GM12891 (cell line): ENCODE results near the gene UGT1A5.

ENCODE experiments used
- POLR2A ChIP-seq: IDR thresholded peaks from 2 replicates; pipeline ENCODE4 v1.6.1; 2011; ENCODE audit warnings: low read depth, low read length, control low read depth
- POLR2AphosphoS5 ChIP-seq: IDR thresholded peaks from 2 replicates; pipeline ENCODE4 v1.6.1; 2011; ENCODE audit warnings: low read depth, low read length, control low read depth
- POU2F2 ChIP-seq: IDR thresholded peaks from 2 replicates; pipeline ENCODE4 v1.6.1; 2011; ENCODE audit warnings: low read depth, mild to moderate bottlenecking, control low read depth, low read length, moderate library complexity
- SPI1 ChIP-seq: IDR thresholded peaks from 2 replicates; pipeline ENCODE4 v1.6.1; 2011; ENCODE audit warnings: low read depth, low read length, control low read depth
- TAF1 ChIP-seq: IDR thresholded peaks from 2 replicates; pipeline ENCODE4 v1.6.1; 2011; ENCODE audit warnings: low read depth, low read length, control low read depth

DNA sequence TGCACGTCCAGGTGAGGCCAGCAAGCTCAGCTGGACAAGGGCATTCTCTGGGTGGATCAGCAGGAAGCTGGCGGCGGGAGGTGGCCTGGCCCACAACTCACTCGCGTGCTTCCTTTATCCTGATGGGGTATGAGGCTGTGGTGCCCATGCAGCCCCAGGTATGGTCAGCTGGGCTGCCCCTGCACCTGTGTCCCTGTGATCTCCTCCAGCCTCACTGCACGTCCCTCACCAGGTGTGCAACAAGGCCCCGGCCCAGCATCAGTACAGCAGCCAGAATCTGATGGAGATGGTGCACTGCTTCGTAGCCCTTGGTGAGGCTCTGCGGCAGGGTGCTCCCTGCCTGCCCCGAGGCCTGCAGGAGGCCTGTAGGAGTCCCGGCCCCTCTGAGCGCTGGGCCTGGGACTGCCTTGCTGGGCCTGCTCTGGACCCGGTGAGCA lies 83.0 kb downstream of the UGT1A5 start:
- TF ChIP-seq POLR2A (no peak), TAF1 (no peak), POLR2AphosphoS5 (no peak), POU2F2 (no peak), SPI1 (no peak)
